Measurements from ENCODE around the gene GGACT. TPM values are rescaled to one million over a fixed set of nuclear protein-coding genes. Genes with fewer than 3 reads are reported as not detected.

Gene GGACT
- total RNA-seq, 1 experiment from 2014 or later = 1.4 TPM

GRCh38 chr13:100513987-100514670 is 74.5 kb downstream of the GGACT start:
- DNase-seq (ENCODE audit: low read depth) = no peak

- DNase-seq (ENCODE audit: low read depth) = no peak
Measured at GRCh38 chr13:100513171-100513570, 75.4 kb downstream of the GGACT start.

- peak; percentile 26 for DNase-seq (ENCODE audit: low read depth)
Measured at GRCh38 chr13:100512422-100512821, 76.2 kb downstream of the GGACT start.

- no peak for DNase-seq (ENCODE audit: low read depth)
Measured at GRCh38 chr13:100511466-100511865, 77.1 kb downstream of the GGACT start.

GRCh38 chr13:100510208-100510957 is 78.2 kb downstream of the GGACT start:
- no peak for DNase-seq (ENCODE audit: low read depth)

- no peak for DNase-seq (ENCODE audit: low read depth)
Measured at GRCh38 chr13:100508996-100509395, 79.6 kb downstream of the GGACT start.

- no peak for DNase-seq (ENCODE audit: low read depth)
Measured at GRCh38 chr13:100508455-100508854, 80.1 kb downstream of the GGACT start.

GRCh38 chr13:100506600-100507422 is 81.8 kb downstream of the GGACT start:
- no peak for DNase-seq (ENCODE audit: low read depth)

GRCh38 chr13:100506154-100506553 is 82.4 kb downstream of the GGACT start:
- no peak for DNase-seq (ENCODE audit: low read depth)

GRCh38 chr13:100503622-100504021 is 85.0 kb downstream of the GGACT start:
- DNase-seq (ENCODE audit: low read depth) = no peak

- DNase-seq (ENCODE audit: low read depth) = no peak
Measured at GRCh38 chr13:100502446-100502845, 86.1 kb downstream of the GGACT start.

- no peak for DNase-seq (ENCODE audit: low read depth)
Measured at GRCh38 chr13:100497389-100497788, 91.2 kb downstream of the GGACT start.

- DNase-seq (ENCODE audit: low read depth) = no peak
Measured at GRCh38 chr13:100495455-100495854, 93.1 kb downstream of the GGACT start.

GRCh38 chr13:100493418-100493817 is 95.2 kb downstream of the GGACT start:
- no peak for DNase-seq (ENCODE audit: low read depth)

GRCh38 chr13:100491164-100491842 is 97.3 kb downstream of the GGACT start:
- no peak for DNase-seq (ENCODE audit: low read depth)

- DNase-seq (ENCODE audit: low read depth) = no peak
Measured at GRCh38 chr13:100490692-100491091, 97.9 kb downstream of the GGACT start.

- DNase-seq (ENCODE audit: low read depth) = no peak
Measured at GRCh38 chr13:100485265-100485664, 103.3 kb downstream of the GGACT start.

- DNase-seq (ENCODE audit: low read depth) = no peak
Measured at GRCh38 chr13:100484702-100485101, 103.9 kb downstream of the GGACT start.

GRCh38 chr13:100483841-100484381 is 104.7 kb downstream of the GGACT start:
- no peak for DNase-seq (ENCODE audit: low read depth)

GRCh38 chr13:100483139-100483538 is 105.5 kb downstream of the GGACT start:
- no peak for DNase-seq (ENCODE audit: low read depth)

- no peak for DNase-seq (ENCODE audit: low read depth)
Measured at GRCh38 chr13:100480676-100481075, 107.9 kb downstream of the GGACT start.
